GM19240 (cell line): ENCODE results near the gene OR51M1.
A peak's percentile ranks its signal among the peaks of the same experiment; 100 is the strongest.
"Not testable (repeated sequence)": the region's sequence is repeated elsewhere in the genome, so short reads cannot be mapped to it uniquely, and the experiment has no call there.

Experiments
- DNase-seq: peaks from one replicate; pipeline ENCODE4 v3.0.0; 2011; ENCODE audit warnings: low spot score; ENCODE audit not compliant: insufficient read length

Gene OR51M1

GRCh38 chr11:5383576-5383975 is at the start of gene OR51M1:
Gene OR51M1, plus strand, starts transcription at chr11:5383812. Its CDS starts 5,587 bp downstream, at chr11:5389399.
- no peak for DNase-seq

GRCh38 chr11:5335170-5335569 is 48.4 kb upstream of the OR51M1 start:
- DNase-seq: no peak

- DNase-seq: no peak
Measured at GRCh38 chr11:5336331-5336730, 47.3 kb upstream of the OR51M1 start.

- DNase-seq: not testable (repeated sequence)
Measured at GRCh38 chr11:5337253-5337652, 46.4 kb upstream of the OR51M1 start.

- no peak for DNase-seq
Measured at GRCh38 chr11:5339771-5340322, 43.8 kb upstream of the OR51M1 start.

GRCh38 chr11:5343474-5344335 is 39.9 kb upstream of the OR51M1 start, which contains the start of gene OR51B5:
Gene OR51B5, minus strand, starts transcription at chr11:5343524. Its CDS starts 0 bp downstream, at chr11:5343524.
- no peak for DNase-seq

GRCh38 chr11:5345831-5346230 is 37.8 kb upstream of the OR51M1 start:
- no peak for DNase-seq

- DNase-seq: no peak
Measured at GRCh38 chr11:5348551-5349194, 34.9 kb upstream of the OR51M1 start.

GRCh38 chr11:5349550-5349949 is 34.1 kb upstream of the OR51M1 start:
- no peak for DNase-seq

- DNase-seq: no peak
Measured at GRCh38 chr11:5351208-5351607, 32.4 kb upstream of the OR51M1 start, which contains the start of gene OR51B6. Gene OR51B6, plus strand, starts transcription at chr11:5351508. Its CDS starts 0 bp downstream, at chr11:5351508.

GRCh38 chr11:5356031-5356430 is 27.6 kb upstream of the OR51M1 start:
- not testable (repeated sequence) for DNase-seq

- DNase-seq: no peak
Measured at GRCh38 chr11:5362017-5362625, 21.5 kb upstream of the OR51M1 start.

GRCh38 chr11:5363679-5364078 is 19.9 kb upstream of the OR51M1 start:
- DNase-seq: no peak

- DNase-seq: no peak
Measured at GRCh38 chr11:5364214-5364613, 19.4 kb upstream of the OR51M1 start.

GRCh38 chr11:5366365-5366764 is 17.2 kb upstream of the OR51M1 start:
- DNase-seq: not testable (repeated sequence)

- no peak for DNase-seq
Measured at GRCh38 chr11:5366856-5367255, 16.8 kb upstream of the OR51M1 start.

GRCh38 chr11:5367448-5368074 is 16.1 kb upstream of the OR51M1 start:
- no peak for DNase-seq

GRCh38 chr11:5368502-5369043 is 15.0 kb upstream of the OR51M1 start:
- DNase-seq: no peak

GRCh38 chr11:5369789-5370188 is 13.8 kb upstream of the OR51M1 start:
- peak; percentile 7 for DNase-seq

GRCh38 chr11:5380740-5381342 is 2.8 kb upstream of the OR51M1 start:
- DNase-seq: peak; percentile 35

- DNase-seq: no peak
Measured at GRCh38 chr11:5384335-5384734, 723 bp downstream of the OR51M1 start.
